Muscle of back (tissue), 11 donors: Measurements from ENCODE around the gene TRPM1. TPM values are rescaled to one million over a fixed set of nuclear protein-coding genes. Genes with fewer than 3 reads are reported as not detected.

Source experiments
- DNase-seq, 3 donors: peaks; one replicate each; pipeline versions ENCODE4 v3.0.0 to v3.0.0-alpha.2; 2013
- polyA plus RNA-seq, 10 donors: library from polyadenylated mRNA; unstranded; fragments of 120-200 nt; gene quantifications; one replicate each; pipeline ENCODE4 v1.2.1, GENCODE V29; 2013; ENCODE audit not compliant: insufficient read length in 10 of 10

TRPM1 gene
- polyA plus RNA-seq, 10 donors: 0.69 to 2.4 TPM; not detected in 8

GRCh38 chr15:30978328-30978727 is 123.2 kb downstream of the TRPM1 start:
- no peak for DNase-seq

GRCh38 chr15:30974112-30974511 is 127.4 kb downstream of the TRPM1 start:
- no peak for DNase-seq

- DNase-seq: no peak
Measured at GRCh38 chr15:30973379-30973778, 128.1 kb downstream of the TRPM1 start.

- no peak for DNase-seq
Measured at GRCh38 chr15:30969724-30970123, 131.8 kb downstream of the TRPM1 start.

GRCh38 chr15:30963681-30964080 is 137.8 kb downstream of the TRPM1 start:
- no peak for DNase-seq

- DNase-seq: no peak
Measured at GRCh38 chr15:30962659-30963058, 138.9 kb downstream of the TRPM1 start.

GRCh38 chr15:30962079-30962478 is 139.4 kb downstream of the TRPM1 start:
- DNase-seq: peak in 2 of 3 donors; percentile 6 to 8

- no peak for DNase-seq
Measured at GRCh38 chr15:30958219-30958618, 143.3 kb downstream of the TRPM1 start.

- DNase-seq: no peak
Measured at GRCh38 chr15:30956216-30957124, 145.1 kb downstream of the TRPM1 start.

GRCh38 chr15:30954674-30955073 is 146.9 kb downstream of the TRPM1 start:
- DNase-seq: no peak

GRCh38 chr15:30953731-30954378 is 147.7 kb downstream of the TRPM1 start:
- DNase-seq: peak in 2 of 3 donors; percentile 16 to 63

GRCh38 chr15:30953183-30953582 is 148.3 kb downstream of the TRPM1 start:
- DNase-seq: no peak

Other genes with a start within 250 kb of the TRPM1 start
- 10 to 100 TPM; 15.7 to 30.8 (median 22.6) TPM for gene FAN1, start 197.8 kb downstream of the TRPM1 start, polyA plus RNA-seq
- gene MTMR10, start 110.1 kb downstream of the TRPM1 start, polyA plus RNA-seq: 10 to 100 TPM; 12.9 to 22.7 (median 19.6) TPM
- 10 to 100 TPM; 32.4 to 48.3 (median 36.5) TPM for gene KLF13, start 225.1 kb upstream of the TRPM1 start, polyA plus RNA-seq